ES-I3 (cell line): ENCODE data around the gene REV1.
A peak's percentile ranks its signal among the peaks of the same experiment; 100 is the strongest.

Experiments
- H3K36me3 ChIP-seq: 2 replicates; pipeline ENCODE4 v1.6.1; 2013; ENCODE audit warnings: mild to moderate bottlenecking, low read length, control low read depth, moderate library complexity; ENCODE audit not compliant: insufficient read depth
- H3K4me1 ChIP-seq: 2 replicates; pipeline ENCODE4 v1.6.1; 2013; ENCODE audit warnings: mild to moderate bottlenecking, control low read depth, low read length; ENCODE audit not compliant: insufficient read depth
- H3K9ac ChIP-seq: 2 replicates; pipeline ENCODE4 v1.6.1; 2013; ENCODE audit warnings: low read depth, mild to moderate bottlenecking, low read length, moderate library complexity
- H3K9me3 ChIP-seq: 2 replicates; pipeline ENCODE4 v1.6.1; 2013; ENCODE audit warnings: mild to moderate bottlenecking, low read length, moderate library complexity; ENCODE audit not compliant: control insufficient read depth, insufficient read depth

REV1 gene

DNA sequence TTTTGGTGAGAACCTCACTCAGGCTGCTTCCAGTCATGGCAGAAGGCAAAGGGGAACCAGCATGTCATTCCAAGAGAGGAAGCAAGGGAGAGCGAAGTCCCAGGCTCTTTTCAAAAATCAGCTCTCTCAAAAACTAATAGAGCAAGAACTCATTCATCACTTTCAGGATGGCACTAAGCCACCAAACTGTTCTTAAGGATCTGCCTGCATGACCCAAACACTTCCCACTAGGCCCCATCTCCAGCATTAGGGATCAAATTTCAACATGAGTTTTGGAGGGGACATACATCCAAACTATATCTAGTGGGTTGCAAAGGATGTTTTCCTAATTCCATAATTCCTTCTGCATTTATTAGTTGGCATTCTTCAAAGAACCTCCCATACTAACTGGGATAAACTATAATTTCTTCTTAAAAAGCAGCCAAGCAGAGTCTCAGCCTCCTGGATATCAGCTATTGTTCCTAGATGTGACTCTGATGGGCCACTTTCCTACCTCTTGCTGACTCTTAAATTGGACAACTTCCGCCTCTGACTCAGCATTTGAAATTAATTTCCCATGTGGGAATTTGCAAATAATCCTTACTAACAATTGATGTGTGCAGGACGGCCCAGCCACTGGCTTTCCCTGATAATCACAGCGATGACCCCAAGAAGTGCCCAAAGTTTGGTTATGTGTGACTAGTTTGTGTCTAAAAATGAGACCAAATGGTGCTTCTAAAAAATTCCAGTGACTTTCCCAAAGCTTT lies 5.5 kb upstream of the REV1 start:
- Histone ChIP-seq H3K36me3 (no peaks in the 10 kb centered on the region), H3K9me3 (no peaks in the 10 kb centered on the region), H3K4me1 (peaks cover 3% of the 10 kb centered on the region; the same call in 1 of the 2 replicates), H3K9ac (no peak overlapping the region)

DNA sequence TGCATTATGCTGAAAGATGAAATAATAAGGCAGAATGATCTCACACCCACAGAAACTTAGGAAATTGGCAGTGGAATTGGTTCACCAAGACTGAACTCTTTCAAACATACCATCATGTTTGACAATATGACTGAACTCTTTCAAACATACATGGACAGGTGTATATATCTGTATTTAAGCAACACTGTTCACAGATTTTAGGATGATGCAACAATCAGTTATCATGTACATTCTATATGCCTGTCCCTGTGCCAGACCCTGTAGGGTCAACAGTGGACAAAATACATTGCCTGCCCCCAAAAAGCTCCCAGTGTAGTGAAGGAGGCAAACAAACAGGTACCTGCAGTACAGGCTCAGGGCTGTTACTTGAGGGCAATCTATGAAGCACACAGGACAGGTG lies 2.9 kb upstream of the REV1 start:
- no peaks in the 10 kb centered on the region for H3K9me3 ChIP-seq
- H3K36me3 ChIP-seq = no peaks in the 10 kb centered on the region
- peaks cover 3% of the 10 kb centered on the region; the same call in 1 of the 2 replicates for H3K4me1 ChIP-seq
- H3K9ac ChIP-seq = no peak overlapping the region

DNA sequence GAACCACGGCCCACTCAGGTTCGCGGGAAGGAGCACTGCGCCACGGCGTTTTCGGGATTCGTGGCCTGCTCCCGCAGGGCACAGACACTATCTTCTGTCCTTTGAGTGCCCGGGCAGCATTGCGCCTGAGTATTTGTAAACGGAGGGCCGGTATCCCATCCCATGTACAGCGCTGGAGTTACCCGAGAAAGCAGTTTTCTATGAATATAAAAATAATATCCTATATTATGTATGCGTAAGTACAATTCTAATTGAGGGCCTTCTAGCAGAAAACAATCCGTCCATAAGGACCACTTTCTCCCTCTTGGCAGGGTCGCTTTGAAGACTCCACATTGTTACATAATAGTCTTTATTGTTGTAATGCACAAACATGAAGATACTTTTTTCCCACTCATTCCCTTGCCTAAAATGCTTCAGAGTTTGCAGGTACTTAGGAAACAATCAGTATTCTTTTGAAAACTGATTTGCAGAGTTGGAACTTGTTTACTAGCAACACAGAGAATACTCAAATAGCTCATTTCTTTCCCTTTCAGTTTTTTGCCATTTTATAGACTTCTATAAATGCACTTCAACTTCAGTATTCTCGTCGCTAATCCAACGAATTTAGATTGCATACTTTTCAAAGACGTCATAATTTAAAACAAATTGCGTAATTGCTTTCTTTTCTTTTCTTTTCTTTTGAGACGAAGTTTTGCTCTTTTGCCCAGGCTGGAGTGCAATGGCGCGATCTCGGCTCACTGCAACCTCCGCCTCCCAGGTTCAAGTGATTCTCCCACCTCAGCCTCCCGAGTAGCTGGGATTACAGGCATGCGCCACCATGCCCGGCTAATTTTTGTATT lies 1.0 kb upstream of the REV1 start:
- Histone ChIP-seq H3K9ac (peak overlapping the region; percentile 60), H3K36me3 (no peaks in the 10 kb centered on the region), H3K9me3 (no peaks in the 10 kb centered on the region), H3K4me1 (peaks cover 3% of the 10 kb centered on the region)

DNA sequence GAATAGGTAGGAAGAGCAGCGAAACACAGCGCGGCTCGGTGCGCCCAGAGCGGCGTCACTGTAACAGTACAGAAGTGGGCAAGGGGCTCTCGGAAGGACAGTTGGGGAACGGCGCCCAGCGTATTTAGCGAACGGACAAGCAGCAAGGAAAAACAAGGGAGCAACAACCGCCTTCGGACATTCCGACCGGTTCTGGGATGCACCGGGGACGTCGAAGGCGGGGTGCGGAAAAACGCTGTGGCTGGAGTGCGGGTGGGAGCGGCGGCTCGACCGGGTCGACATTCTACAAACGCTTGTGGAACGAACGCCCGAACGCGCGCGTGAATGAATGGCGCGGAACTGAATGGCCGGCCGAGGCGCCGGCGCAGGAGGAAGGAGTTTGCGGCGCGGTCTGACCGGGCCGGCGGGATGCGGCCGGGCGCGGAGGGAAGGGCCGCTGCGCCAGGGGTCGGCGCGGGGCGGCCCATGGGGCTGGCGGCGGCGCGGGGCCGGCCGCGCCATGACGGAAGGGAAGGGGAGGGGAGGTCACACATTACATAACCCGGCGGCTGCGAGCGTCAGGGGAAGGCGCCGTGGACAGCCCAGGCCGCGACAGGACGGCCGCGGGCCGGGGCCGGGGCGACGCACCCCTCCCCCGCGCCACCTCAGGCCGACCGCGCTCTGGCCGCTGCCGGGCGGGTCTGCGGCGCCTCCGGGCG lies 605 bp downstream of the REV1 start:
- Histone ChIP-seq H3K36me3 (no peaks in the 10 kb centered on the region), H3K4me1 (peaks cover 15% of the 10 kb centered on the region), H3K9me3 (no peaks in the 10 kb centered on the region), H3K9ac (peak overlapping the region; percentile 81)

DNA sequence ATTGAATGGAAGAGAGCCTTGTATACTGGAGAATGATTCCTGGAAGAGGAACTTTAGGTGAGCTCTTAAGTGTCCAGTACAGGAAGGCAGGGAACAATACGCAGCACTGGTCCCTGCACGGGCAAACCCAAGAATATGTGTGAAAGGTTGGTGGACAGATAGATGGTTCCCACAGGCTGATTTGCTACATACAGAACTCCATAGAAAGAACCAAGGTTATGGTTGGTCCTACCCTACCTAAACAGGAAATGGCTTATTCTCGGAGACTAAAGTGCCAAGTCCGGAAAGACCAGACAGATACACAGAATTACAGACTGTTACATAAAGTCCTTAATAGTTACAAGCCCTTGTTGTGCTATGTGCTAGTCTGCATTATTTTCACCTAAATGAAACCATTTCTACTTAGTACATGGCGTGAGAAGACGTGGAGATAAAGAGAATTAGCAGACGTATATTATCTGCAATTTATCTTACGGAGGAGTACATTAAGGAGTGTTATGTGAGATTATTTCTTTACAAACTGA lies 1.2 kb downstream of the REV1 start:
- Histone ChIP-seq H3K4me1 (peaks cover 18% of the 10 kb centered on the region), H3K36me3 (no peaks in the 10 kb centered on the region), H3K9ac (peak overlapping the region; percentile 81), H3K9me3 (no peaks in the 10 kb centered on the region)

DNA sequence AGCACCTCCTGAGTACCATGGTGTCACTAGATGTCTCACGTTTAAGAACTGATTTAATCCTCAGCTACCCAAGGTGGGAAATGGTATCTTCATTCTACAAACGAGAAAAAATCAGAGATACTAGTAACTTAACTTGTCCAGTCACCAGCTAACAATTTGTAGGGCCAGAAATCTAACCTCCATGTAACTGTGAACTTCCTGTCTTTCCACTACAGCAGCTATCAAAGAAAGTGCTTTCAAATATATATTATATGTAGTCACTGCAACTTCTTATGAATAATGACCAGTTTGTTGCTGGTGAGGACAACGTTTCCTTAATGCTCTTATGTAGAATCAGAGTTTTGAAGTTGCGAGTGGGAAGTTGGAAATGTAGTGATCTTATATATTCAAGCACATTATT lies 1.9 kb downstream of the REV1 start:
- Histone ChIP-seq H3K9ac (no peak overlapping the region), H3K36me3 (no peaks in the 10 kb centered on the region), H3K4me1 (peaks cover 21% of the 10 kb centered on the region), H3K9me3 (no peaks in the 10 kb centered on the region)

DNA sequence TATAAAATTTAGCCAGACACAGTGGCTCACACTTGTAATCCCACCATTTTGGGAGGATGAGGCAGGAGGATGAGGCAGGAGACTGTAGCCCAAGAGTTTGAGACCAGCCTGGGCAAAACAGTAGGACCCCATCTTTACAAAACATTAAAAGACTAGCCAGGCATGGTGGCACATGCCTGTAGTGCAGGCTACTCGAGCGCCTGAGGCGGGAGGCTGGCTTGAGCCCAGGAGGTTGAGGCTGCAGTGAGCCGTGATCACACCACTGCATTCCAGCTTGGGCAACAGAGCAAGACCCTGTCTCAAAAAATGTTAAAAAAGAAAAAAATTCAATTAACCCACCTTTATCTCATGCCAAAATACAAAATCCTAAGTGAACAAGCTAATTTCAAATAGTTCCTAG lies 4.0 kb downstream of the REV1 start:
- Histone ChIP-seq H3K36me3 (no peaks in the 10 kb centered on the region), H3K9ac (no peak overlapping the region), H3K9me3 (no peaks in the 10 kb centered on the region), H3K4me1 (peaks cover 21% of the 10 kb centered on the region)

DNA sequence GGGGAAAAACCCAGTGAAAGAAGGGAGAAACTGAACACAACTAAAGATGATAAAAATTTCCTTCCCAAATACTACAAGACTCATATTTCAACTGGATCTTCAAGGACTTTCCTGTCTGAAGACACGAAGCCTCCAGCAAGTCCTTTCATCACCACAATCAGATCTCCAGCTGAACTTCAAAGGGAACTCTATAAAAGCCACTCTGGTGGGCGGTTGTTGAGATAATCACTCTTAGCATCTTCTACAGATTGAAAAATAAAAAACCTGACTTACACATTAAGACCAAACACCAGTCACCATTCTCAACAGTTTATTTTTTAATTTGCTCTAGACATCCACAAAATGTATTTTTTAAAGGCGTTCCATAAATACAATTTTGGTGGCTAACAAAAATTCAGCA lies 4.4 kb downstream of the REV1 start:
- H3K9me3 ChIP-seq = no peaks in the 10 kb centered on the region
- no peaks in the 10 kb centered on the region for H3K36me3 ChIP-seq
- no peak overlapping the region for H3K9ac ChIP-seq
- H3K4me1 ChIP-seq = peaks cover 21% of the 10 kb centered on the region

DNA sequence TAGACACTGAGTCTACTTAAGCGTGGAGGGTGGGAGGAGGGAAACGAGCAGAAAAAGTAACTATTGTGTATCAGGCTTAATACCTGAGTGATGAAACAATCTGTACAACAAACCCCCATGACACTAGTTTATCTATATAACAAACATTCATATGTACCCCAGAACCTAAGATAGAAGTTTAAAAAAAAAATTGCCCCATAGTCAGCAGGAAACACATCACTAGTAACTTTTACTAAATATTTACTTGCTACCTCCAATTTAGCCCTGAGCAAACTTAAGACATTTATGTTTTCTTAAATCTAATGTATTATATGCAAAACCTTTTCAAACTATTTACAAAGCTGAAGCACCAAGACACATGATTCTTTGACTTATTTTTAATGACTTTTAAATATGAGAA lies 5.6 kb downstream of the REV1 start:
- H3K9ac ChIP-seq = no peak overlapping the region
- no peaks in the 10 kb centered on the region for H3K9me3 ChIP-seq
- H3K4me1 ChIP-seq = peaks cover 21% of the 10 kb centered on the region
- no peaks in the 10 kb centered on the region for H3K36me3 ChIP-seq

DNA sequence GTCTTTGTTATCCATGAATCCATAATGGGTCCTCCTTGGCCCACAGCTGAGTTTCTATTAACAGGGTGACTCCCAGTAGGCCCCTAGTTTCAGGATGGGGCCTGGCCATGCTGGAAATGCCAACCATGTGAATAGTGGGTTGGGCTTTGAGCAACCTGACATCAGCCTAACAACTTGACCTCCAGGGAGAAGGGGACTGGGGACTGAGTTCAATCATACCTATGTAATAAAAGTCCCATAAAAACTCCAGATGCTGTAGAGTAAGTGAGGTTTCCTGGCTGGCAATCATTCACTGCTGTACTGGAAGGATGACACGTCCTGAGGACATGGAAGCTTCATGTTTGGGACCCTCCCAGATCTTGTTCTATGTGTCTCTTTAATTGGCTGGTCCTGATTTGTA lies 7.9 kb downstream of the REV1 start:
- Histone ChIP-seq H3K9ac (no peak overlapping the region), H3K36me3 (no peaks in the 10 kb centered on the region), H3K9me3 (no peaks in the 10 kb centered on the region), H3K4me1 (peaks cover 25% of the 10 kb centered on the region)

DNA sequence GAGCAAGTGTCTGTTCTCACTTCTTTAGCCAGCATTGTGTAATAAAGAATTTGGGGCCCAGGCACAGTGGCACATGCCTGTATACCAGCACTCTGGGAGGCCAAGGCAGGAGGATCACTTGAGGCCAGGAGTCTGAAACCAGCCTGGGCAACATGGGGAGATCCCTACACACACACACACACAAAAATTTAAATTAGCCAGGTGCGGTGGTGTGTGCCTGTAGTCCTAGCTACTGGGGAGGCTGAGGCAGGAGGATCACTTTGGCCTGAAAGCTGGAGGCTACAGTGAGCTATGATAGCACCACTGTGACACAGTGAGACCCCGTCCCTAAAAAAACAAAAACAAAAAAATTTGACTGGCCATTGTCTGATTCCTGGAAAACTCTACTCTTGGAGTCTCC lies 8.3 kb downstream of the REV1 start:
- Histone ChIP-seq H3K36me3 (no peaks in the 10 kb centered on the region), H3K9me3 (no peaks in the 10 kb centered on the region), H3K4me1 (peaks cover 30% of the 10 kb centered on the region), H3K9ac (no peak overlapping the region)

DNA sequence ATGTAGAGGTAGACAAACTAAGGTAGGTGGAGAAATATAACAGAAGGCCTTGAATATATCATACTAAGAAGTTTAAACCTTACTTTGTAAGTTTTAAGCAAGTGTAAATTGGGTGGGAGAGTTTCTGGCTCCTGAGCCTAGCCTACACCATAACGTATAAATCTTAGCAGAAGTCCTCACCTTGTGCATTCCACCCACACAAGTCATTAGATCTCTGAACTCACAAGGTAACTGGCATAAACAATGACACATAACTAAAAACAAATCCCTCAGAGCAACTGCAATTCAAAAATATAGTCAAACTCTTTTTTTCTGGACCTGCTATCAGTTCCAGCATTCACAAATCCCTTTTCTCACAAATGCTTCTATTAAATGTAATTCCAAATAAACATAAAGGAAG lies 9.4 kb downstream of the REV1 start:
- no peaks in the 10 kb centered on the region for H3K36me3 ChIP-seq
- no peak overlapping the region for H3K9ac ChIP-seq
- H3K4me1 ChIP-seq = peaks cover 31% of the 10 kb centered on the region
- no peaks in the 10 kb centered on the region for H3K9me3 ChIP-seq

DNA sequence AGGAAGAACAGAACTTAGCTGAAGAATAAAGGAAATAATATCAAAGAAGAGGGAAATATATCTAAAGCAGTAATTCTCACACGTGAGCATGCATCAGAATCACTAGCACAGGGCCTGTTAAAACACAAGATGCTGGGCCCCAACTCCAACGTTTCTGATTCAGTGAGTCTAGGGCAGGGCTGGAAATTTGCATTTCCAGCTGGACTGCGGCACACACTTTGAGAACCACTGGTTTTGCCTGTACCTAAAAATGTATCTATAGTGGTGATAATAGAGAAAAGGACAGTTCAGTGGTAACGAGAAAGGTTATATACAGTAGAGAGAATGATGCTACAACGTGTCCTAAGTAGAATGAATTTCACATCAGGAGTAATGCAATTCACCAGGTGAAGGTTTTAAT lies 11.2 kb downstream of the REV1 start:
- Histone ChIP-seq H3K9ac (no peak overlapping the region), H3K4me1 (peaks cover 27% of the 10 kb centered on the region), H3K36me3 (no peaks in the 10 kb centered on the region), H3K9me3 (no peaks in the 10 kb centered on the region)

DNA sequence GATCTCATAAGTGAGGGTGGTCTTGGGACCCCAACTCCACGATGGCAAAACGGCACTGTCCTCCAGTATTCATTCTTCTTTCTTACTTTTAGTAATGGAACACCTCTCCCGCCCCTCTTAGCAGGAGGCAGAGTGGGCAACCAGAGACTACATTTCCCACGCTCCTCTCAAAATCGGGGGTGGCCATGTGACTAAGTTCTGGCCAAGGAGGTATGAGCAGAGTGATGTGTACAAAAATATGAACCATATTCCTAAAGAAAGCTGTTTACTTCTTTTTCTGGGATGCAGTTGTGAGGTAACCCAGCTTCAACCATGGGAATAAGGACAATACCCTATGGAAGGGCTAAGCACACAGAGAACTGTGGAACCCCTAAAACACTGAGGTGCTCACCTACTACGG lies 12.8 kb downstream of the REV1 start:
- Histone ChIP-seq H3K9me3 (no peaks in the 10 kb centered on the region), H3K36me3 (no peaks in the 10 kb centered on the region), H3K9ac (no peak overlapping the region), H3K4me1 (peaks cover 33% of the 10 kb centered on the region)
